ENCODE results near the gene IGF2R.

DNA sequence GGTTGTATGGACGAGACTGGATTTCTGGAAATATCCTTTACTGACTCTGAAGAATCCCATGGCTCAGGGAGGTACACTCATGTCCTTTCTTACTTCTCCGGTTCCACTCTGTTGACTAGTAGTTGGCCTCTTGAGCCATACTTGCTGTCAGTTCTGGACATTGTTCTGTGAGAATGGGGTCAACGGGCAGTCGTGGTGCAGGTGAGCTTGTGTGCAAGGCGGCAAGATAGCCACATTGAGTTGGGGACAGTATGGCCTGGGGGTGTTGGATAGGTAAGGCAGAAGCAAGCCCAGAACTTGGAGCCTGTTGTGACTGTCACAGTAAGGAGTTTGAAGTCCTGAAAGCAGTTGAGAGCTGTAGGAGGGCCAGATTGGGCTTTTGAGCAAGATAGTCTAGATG lies 139.2 kb downstream of the IGF2R start:
- no peak for TF ChIP-seq EZH2 (IDR thresholded peaks at IDR 0.05; ENCODE audit: insufficient read depth, poor library complexity, severe bottlenecking)
- TF ChIP-seq EZH2phosphoT487 (IDR thresholded peaks at IDR 0.05; ENCODE audit: insufficient read depth, low read depth), result no peak
